ENCODE data around the gene METTL21C.

Gene METTL21C

DNA sequence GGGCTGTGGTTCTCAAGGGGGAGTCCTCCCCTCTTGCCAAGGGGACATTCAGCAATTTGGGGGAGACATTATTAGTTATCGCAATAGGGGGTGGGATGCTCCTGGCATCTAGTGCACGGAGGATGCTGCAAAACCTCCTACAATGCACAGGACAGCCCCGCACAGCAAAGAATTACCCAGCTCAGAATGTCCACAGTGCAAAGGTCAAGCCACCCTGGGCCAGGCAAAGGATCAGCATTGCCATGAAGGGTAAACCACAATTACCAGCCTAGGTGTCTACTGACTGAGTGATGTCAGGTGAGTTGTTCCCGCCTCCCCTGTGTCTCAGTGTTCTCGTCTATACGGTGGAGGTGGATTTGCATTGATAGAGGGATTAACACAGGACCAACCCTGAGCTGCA is 2.4 kb upstream of the METTL21C start:
- no peak for DNase-seq

DNA sequence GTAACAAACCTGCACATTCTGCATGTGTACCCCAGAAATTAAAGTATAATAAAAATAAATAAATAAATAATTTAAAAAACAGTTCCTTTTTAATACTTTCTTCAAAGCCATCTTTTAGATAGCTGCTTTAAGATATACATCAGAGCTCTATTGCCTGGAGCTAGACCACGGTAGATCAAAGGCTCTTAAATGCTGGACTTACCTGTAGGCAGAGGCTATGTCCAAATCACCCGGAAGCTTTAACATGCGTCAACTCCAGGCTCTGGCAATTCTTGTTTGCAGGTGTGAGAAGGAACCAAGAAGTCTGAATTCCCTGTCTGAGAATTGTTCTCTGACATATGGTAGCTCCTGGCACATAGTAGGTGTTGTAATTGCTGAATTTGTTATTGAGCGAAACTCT is 1.6 kb upstream of the METTL21C start:
- no peak for DNase-seq

DNA sequence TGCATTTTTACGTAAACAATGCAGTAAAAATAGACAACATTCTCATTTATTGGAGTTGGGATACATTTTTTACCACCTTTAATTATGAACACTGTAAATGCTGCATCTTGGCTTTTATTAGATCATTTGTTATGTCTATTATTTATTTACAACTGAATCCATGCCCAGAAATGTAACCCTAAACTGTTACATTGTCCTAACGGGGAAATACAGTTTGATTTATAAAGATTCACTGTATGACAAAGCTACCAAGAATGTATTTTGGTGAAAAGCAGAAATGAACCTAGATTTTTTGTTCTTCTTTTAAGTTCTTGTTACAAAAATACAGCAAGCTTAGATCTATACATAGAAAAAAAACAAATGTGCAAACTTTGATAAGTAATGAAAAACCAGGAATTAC is 1.1 kb downstream of the METTL21C start:
- no peak for DNase-seq

- DNase-seq = no peak
Measured at GRCh38 chr13:102693250-102693649, 1.6 kb downstream of the METTL21C start.

DNA sequence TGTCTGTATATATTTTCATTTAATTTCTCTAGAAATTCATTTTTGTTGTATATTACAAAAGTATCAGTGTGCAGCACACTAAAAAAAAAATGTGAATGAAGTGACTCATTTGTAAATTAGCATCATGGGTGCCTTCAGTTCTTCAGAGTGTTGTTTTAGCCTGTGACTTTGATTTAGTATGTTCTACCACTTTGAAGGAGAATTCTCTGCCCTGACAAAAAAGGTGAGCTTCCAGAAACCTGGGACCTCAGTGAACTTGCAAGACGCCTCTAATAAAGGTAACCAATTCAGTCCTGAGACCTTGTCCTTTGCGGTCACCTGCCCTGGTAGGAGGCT is 2.4 kb downstream of the METTL21C start:
- DNase-seq = no peak

DNA sequence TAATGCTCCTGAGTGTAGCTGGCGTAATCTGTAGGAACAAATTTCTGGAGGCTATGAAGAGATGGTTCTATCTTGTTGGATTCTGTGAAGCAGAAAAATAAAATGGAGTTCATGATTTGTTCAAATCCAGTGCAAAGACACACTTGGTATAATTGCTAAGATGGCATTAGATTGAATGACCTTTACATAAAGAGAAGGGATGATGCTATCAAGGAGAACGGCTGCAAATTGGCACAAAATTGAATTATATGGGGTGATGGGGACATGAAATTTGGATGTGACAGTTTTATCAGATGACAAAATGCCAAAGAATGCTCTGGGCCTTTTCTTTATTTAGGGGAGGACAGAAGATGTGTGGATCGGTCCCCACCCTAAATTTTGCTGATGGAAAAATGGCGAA is 4.0 kb downstream of the METTL21C start:
- DNase-seq = no peak

GRCh38 chr13:102688306-102688973 is 6.4 kb downstream of the METTL21C start:
- no peak for DNase-seq

DNA sequence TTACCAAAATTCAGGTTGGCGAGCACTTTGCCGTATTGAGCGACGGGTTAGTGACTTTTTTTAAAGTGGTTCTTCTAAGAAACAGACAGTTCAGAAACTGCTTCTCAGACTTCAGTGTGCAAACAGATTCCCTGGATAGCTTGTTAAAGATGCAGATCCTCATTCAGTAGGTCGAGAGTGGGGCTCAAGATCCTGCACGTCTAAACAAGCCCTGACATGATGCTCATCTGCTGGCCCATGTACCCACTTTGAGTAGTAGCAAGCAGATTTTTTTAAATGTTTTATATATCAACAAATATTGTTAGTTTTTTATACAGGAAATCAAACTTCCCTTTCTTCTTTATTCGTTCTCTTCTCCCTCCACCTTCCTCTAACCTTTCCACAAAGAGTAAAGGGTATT is 7.3 kb downstream of the METTL21C start:
- no peak for DNase-seq

GRCh38 chr13:102686024-102686423 is 8.8 kb downstream of the METTL21C start:
- DNase-seq = no peak

- no peak for DNase-seq
Measured at GRCh38 chr13:102683637-102684036, 11.2 kb downstream of the METTL21C start.

GRCh38 chr13:102682727-102683126 is 12.1 kb downstream of the METTL21C start:
- no peak for DNase-seq

DNA sequence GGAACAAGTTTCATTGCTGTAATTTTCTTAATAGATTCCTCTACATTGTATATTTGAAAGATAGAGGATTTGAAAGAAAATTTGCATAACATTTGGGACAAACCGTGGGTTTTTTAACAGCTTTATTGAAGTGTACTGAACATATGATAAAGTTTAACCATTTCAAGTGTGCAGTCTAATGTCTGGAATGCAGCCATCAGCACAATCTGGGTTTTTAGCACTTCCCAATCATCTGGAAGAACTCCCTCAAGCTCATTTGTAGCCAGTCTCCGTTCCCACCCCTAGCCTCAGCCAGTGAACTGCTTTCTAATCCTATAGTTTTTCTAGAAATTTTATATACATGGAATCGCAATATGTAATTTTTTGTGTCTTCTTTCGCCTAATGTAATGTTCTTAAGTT is 12.6 kb downstream of the METTL21C start:
- DNase-seq = no peak

DNA sequence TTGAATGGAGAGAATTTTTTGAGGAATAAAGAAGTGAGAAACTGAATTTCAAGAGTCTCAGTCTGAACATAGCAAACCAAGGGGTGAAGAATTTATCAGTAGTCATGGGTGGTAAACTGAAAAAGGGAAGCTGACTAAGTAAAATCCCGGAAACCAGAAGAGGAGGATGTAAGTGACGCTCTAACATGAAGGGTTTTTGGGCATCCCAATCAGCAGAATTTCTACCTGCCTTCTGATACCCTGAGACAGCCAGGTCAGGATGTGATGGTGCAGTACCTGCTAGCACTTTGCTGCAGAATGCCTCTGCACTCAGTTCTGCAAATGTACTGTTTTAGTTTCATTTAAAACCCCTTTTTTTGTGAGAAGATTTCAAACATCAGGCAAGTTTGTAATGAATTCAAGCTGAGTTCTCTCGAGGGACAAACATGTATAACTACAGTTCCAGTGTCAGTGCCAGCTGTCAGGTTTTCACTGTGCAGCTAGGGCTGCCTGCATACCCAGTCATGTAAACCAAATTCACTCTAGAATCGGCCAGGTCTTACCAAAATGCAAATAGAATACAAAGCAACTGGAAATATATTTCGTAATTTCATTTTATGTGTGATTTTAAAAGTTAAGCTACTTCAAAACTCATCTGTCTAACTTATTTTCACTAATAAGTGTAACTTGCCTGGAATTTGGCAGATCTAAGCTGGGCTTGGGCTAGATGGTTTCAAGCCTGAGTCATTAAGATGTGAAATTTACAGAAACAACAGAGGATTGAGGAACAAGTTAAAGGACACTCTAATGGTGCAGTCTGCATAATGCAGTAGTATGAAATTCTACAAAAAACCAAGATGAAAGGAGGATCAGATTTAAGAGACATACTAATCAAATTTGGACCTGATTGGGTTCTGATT is 13.8 kb downstream of the METTL21C start:
- DNase-seq = no peak

GRCh38 chr13:102680133-102680717 is 14.6 kb downstream of the METTL21C start:
- DNase-seq = no peak

GRCh38 chr13:102679449-102680132 is 15.3 kb downstream of the METTL21C start:
- no peak for DNase-seq

DNA sequence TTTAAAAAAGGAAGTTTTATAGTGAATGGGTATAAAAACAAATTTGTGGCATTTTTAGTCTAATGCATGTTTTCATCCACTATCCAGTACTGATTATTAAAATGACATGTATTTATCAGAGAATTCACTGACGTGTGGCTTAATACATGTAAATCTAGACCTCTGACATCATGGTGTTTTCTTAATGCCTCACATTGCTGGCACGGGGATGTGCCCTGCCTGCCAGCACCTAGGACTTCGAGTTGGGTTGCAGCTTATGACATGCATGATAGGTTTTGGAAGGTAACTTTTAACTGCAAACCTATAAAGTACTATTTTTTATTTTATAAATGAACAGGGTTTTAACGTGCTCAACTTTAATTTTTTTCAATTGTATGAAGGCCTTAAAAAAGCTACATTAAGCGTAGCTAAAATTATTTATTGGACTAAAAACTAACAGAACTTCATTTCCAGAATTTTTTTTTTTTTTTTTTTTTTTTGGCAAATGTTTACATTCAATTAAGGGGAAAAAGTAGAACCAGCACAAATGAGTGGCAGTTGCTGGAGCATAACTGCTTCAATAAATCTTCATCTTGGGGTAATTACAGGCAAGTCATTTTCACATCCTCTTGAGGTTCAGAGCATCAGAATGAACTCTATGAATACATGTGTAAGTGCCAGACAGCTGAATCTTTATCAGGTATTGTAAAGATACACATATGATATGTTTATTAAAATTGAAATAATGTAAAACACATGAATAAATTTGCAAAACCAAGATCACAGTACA is 16.3 kb downstream of the METTL21C start:
- DNase-seq = no peak

DNA sequence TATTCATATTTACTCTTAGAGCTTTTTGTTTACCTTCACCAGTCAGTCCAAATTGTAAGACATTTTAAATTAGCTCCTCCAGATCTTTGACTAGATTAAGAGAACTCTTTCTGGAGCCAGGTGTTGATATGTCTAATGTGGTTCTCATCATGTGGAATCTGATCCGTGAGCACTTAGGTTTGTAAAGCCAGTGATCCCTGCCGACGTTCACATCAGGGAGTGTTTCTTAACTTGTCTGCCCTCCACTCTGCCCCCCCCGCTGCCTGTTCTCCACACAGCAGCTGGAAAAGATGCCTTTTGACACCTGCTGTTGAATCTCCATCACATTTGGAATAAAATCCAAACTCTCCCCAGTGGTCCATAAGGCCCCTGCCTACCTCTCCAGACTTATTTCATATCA is 17.7 kb downstream of the METTL21C start:
- DNase-seq = no peak

- DNase-seq = no peak
Measured at GRCh38 chr13:102675115-102675514, 19.7 kb downstream of the METTL21C start.

DNA sequence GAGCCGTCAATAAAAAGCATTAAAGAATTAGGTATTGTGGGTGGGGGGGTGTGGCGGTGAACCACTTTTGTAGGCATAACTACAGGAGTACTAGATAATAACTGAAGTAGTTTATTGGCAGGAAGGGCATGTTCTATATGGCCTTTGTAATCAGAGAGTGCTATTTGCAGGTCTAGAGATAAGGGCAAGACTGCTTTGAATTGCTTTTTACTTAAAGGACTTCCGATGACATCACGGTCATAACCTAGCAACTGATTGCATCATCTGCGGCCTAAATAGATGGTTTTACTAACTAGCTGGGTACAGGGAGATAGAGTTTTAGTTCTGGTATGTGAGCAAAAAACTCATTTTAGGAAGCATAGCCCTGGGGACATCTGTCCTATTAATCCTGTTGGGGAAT is 24.7 kb downstream of the METTL21C start:
- no peak for DNase-seq

GRCh38 chr13:102667911-102668310 is 26.9 kb downstream of the METTL21C start:
- no peak for DNase-seq

- DNase-seq = no peak
Measured at GRCh38 chr13:102667023-102667422, 27.8 kb downstream of the METTL21C start.

DNA sequence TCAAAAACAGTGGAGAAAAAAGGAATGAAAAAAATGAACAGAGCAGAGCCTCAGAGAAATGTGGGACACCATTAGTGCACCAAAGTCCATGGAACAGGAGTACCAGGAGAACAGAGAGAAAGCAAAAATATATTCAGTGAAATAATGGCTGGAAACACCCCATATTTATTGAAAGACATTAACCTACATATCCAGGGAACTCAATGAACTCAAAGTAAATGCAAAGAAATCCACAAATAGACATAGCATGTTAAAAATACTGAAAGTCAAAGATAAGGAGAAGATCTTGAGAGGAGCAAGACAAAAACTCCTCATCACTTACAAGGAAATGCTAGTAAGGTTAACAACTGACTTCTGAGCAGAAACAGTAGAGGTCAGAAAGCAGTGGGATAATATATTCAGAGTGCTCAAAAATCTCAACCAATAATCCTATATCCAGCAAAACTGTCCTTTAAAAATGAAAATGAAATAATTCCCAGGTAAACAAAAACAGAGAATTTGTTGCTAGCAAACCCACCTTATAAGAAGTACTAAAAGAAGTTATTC is 35.6 kb downstream of the METTL21C start:
- DNase-seq = no peak

GRCh38 chr13:102658660-102659059 is 36.2 kb downstream of the METTL21C start:
- no peak for DNase-seq
